ENCODE data around the gene KDM4D. TPM values are rescaled to one million over a fixed set of nuclear protein-coding genes. Genes with fewer than 3 reads are reported as not detected.
"Not testable (repeated sequence)": the region's sequence is repeated elsewhere in the genome, so short reads cannot be mapped to it uniquely, and the experiment has no call there.

The KDM4D gene
- total RNA-seq, result 1 to 10 TPM; 2.4 to 2.8 TPM

- Mint-ChIP-seq H3K4me1 (peaks cover 25% of the 10 kb centered on the region), H3K36me3 (peaks cover 21% of the 10 kb centered on the region)
Measured at GRCh38 chr11:94973099-94973968, at the start of gene KDM4D, which contains the start of gene CWC15. Gene KDM4D, plus strand, starts transcription at chr11:94973709. Its CDS starts 23,664 bp downstream, at chr11:94997373. Gene CWC15, minus strand, starts transcription at chr11:94973556. Its CDS starts 1,371 bp downstream, at chr11:94972185.

GRCh38 chr11:94924171-94924572 lies 49.3 kb upstream of the KDM4D start:
- Mint-ChIP-seq H3K9me3 (peaks cover 14% of the 10 kb centered on the region), H3K27me3 (no peaks in the 10 kb centered on the region), H3K4me1 (peaks cover 33% of the 10 kb centered on the region), H3K27ac (no peak overlapping the region), H3K4me3 (no peak overlapping the region), H3K36me3 (peaks cover 14% of the 10 kb centered on the region)
- DNase-seq, result no peak

More at GRCh38 chr11:94973099-94973968, at the start of gene KDM4D, which contains the start of gene CWC15:
- no peaks in the 10 kb centered on the region for H3K9me3 Mint-ChIP-seq
- DNase-seq, result peak; percentile 94
- peak within 1 kb of the TSS; percentile 96 for H3K27ac Mint-ChIP-seq
- H3K4me3 Mint-ChIP-seq, result peak within 1 kb of the TSS; percentile 100
- H3K27me3 Mint-ChIP-seq, result no peaks in the 10 kb centered on the region

DNA sequence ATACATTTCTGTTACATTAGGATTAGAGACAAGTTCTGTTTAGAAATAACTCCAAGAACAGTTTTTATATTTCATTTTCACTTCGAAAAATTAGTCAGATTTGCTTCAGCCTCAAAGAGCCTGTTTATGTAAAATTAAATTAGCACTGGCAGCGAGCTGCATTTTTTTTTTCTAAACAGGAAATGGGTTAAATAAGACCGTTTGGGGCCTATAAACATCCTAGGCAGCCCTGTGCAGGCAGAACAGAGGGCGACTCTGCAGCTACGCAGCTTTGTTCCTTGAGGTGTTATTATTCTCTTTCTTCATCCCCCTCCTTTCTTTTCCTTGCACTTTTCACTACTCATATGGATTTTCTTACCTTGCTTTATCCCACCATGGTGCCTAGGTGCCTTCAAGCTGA lies 48.9 kb upstream of the KDM4D start:
- no peak overlapping the region for H3K4me3 Mint-ChIP-seq

GRCh38 chr11:94925422-94926270 lies 47.9 kb upstream of the KDM4D start:
- peaks cover 14% of the 10 kb centered on the region for H3K9me3 Mint-ChIP-seq
- H3K27ac Mint-ChIP-seq, result no peak overlapping the region
- H3K4me3 Mint-ChIP-seq, result no peak overlapping the region
- peaks cover 33% of the 10 kb centered on the region for H3K4me1 Mint-ChIP-seq
- DNase-seq, result no peak
- no peaks in the 10 kb centered on the region for H3K27me3 Mint-ChIP-seq
- peaks cover 14% of the 10 kb centered on the region for H3K36me3 Mint-ChIP-seq

More for the DNA sequence above, 48.9 kb upstream of the KDM4D start:
- H3K27me3 Mint-ChIP-seq, result no peaks in the 10 kb centered on the region
- peak overlapping the region; percentile 58 for H3K27ac Mint-ChIP-seq
- DNase-seq, result no peak
- H3K4me1 Mint-ChIP-seq, result peaks cover 33% of the 10 kb centered on the region
- peaks cover 14% of the 10 kb centered on the region for H3K36me3 Mint-ChIP-seq
- H3K9me3 Mint-ChIP-seq, result peaks cover 14% of the 10 kb centered on the region

DNA sequence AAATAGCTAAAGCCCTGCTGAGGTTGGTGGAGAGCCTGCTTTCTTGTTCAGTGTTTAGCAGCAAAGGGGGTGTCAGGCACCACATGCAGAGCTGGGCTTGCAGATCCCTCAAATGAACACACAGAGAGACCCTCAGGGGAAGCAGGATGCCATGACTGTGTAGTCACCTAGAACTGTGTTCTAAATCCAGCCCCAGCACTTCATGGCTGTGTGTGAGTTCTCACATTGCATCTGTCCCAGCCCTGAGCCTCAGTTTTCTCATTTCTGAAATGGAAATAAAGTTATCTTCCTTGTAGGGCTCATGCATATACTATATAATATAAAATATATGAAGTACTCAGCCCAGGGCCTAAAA lies 47.3 kb upstream of the KDM4D start:
- no peak overlapping the region for H3K27ac Mint-ChIP-seq
- H3K4me3 Mint-ChIP-seq, result no peak overlapping the region
- H3K36me3 Mint-ChIP-seq, result peaks cover 14% of the 10 kb centered on the region
- peaks cover 33% of the 10 kb centered on the region for H3K4me1 Mint-ChIP-seq
- peaks cover 14% of the 10 kb centered on the region for H3K9me3 Mint-ChIP-seq
- no peaks in the 10 kb centered on the region for H3K27me3 Mint-ChIP-seq
- DNase-seq, result no peak

GRCh38 chr11:94926698-94927237 lies 46.7 kb upstream of the KDM4D start:
- peaks cover 14% of the 10 kb centered on the region for H3K36me3 Mint-ChIP-seq
- H3K4me3 Mint-ChIP-seq, result no peak overlapping the region
- H3K4me1 Mint-ChIP-seq, result peaks cover 33% of the 10 kb centered on the region
- no peaks in the 10 kb centered on the region for H3K27me3 Mint-ChIP-seq
- DNase-seq, result no peak
- H3K27ac Mint-ChIP-seq, result no peak overlapping the region
- peaks cover 14% of the 10 kb centered on the region for H3K9me3 Mint-ChIP-seq

- Mint-ChIP-seq H3K36me3 (peaks cover 14% of the 10 kb centered on the region), H3K9me3 (peaks cover 14% of the 10 kb centered on the region), H3K4me3 (no peak overlapping the region), H3K27ac (no peak overlapping the region), H3K27me3 (no peaks in the 10 kb centered on the region), H3K4me1 (peaks cover 33% of the 10 kb centered on the region)
- no peak for DNase-seq
Measured at GRCh38 chr11:94928117-94928990, 45.2 kb upstream of the KDM4D start.

GRCh38 chr11:94932072-94932471 lies 41.4 kb upstream of the KDM4D start:
- H3K27me3 Mint-ChIP-seq, H3K4me3 Mint-ChIP-seq, H3K27ac Mint-ChIP-seq, DNase-seq, H3K9me3 Mint-ChIP-seq, H3K36me3 Mint-ChIP-seq: not testable (repeated sequence)
- peaks cover 35% of the 10 kb centered on the region for H3K4me1 Mint-ChIP-seq

DNA sequence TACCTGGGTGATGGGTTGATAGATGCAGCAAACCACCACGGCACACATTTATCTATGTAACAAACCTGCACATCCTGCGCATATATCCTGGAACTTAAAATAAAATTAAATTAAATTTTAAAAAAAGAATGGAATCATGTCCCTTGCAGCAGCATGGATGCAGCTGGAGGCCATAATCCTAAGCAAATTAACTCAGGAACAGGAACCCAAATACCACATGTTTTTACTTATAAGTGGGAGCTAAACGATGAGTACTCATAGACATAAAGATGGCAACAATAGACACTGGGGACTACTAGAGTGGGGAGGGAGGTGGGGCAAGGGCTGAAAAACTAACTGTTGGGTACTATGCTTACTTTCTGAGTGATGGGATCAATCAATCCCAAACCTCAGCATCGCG lies 41.0 kb upstream of the KDM4D start:
- H3K9me3 Mint-ChIP-seq, result no peaks in the 10 kb centered on the region
- no peak overlapping the region for H3K27ac Mint-ChIP-seq
- no peaks in the 10 kb centered on the region for H3K27me3 Mint-ChIP-seq
- peaks cover 1% of the 10 kb centered on the region for H3K36me3 Mint-ChIP-seq
- H3K4me3 Mint-ChIP-seq, result no peak overlapping the region
- no peak for DNase-seq
- H3K4me1 Mint-ChIP-seq, result peaks cover 34% of the 10 kb centered on the region

- no peak overlapping the region for H3K4me3 Mint-ChIP-seq
- DNase-seq, result no peak
- H3K9me3 Mint-ChIP-seq, result no peaks in the 10 kb centered on the region
- no peak overlapping the region for H3K27ac Mint-ChIP-seq
- H3K36me3 Mint-ChIP-seq, result peaks cover 1% of the 10 kb centered on the region
- H3K4me1 Mint-ChIP-seq, result peaks cover 29% of the 10 kb centered on the region
- H3K27me3 Mint-ChIP-seq, result no peaks in the 10 kb centered on the region
Measured at GRCh38 chr11:94933223-94934130, 40.0 kb upstream of the KDM4D start.

DNA sequence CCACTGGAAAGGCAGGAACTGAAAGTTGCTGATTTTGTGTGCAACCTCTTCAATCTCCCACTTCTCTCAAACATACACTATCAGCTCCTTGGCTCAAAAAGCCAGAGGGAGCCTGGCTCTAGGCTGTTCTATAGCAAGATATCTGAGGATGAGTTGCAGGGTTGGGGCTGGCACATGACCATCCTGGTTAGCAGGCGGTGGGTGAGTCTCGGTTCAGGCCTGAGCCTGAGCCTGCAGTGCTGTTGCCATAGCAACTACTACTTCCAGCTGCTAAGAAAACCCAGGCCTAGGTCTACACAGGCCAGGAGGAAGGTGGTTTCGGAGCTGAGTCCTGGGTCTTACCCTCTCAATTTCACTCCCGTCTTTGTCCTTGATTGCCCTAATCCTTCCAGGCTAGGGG lies 39.1 kb upstream of the KDM4D start:
- peak; percentile 5 for DNase-seq
- no peak overlapping the region for H3K27ac Mint-ChIP-seq
- H3K36me3 Mint-ChIP-seq, result peaks cover 1% of the 10 kb centered on the region
- peaks cover 24% of the 10 kb centered on the region for H3K4me1 Mint-ChIP-seq
- no peaks in the 10 kb centered on the region for H3K9me3 Mint-ChIP-seq
- H3K27me3 Mint-ChIP-seq, result no peaks in the 10 kb centered on the region
- no peak overlapping the region for H3K4me3 Mint-ChIP-seq

DNA sequence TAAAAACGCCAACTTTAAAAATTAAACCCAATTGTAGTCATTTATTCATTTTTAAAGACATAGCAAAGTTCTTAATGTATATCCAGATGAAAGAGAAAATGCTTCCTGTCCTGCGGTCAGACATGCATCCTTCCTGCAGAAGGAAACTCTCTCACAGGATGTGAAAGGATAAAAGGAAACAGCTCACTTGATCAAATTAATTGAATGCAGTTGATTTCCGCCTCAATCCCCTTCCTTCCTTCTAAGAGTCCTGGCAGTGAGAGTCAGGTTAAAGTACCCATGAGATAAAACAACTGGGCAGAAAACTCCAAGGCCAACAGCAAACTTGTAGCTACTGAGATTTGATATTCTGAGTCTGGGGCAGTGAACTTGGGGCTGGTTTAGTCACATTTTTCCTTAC lies 38.7 kb upstream of the KDM4D start:
- H3K4me1 Mint-ChIP-seq, result peaks cover 24% of the 10 kb centered on the region
- no peak for DNase-seq
- H3K27me3 Mint-ChIP-seq, result no peaks in the 10 kb centered on the region
- no peak overlapping the region for H3K4me3 Mint-ChIP-seq
- no peaks in the 10 kb centered on the region for H3K9me3 Mint-ChIP-seq
- H3K36me3 Mint-ChIP-seq, result peaks cover 1% of the 10 kb centered on the region
- H3K27ac Mint-ChIP-seq, result no peak overlapping the region

Measured in activated naive CD8-positive, alpha-beta T cell treated with anti-CD3 and anti-CD28 coated beads for 36 hours (primary cell).